Astrocyte of the spinal cord (primary cell): ENCODE results near the gene ELMO1.

Experiments used
- DNase-seq: peaks from one replicate; pipeline ENCODE4 v3.0.0; 2011; ENCODE audit warnings: low read depth, low spot score
- H3K4me3 ChIP-seq: 2 replicates; pipeline ENCODE4 v1.5.1; 2011; ENCODE audit warnings: low read depth, mild to moderate bottlenecking, low read length, moderate library complexity
- CTCF ChIP-seq: IDR thresholded peaks from 2 replicates; pipeline ENCODE4 v1.5.1; 2012; ENCODE audit warnings: low read depth, mild to moderate bottlenecking, low read length, inconsistent platforms
- in situ Hi-C: cut with HindIII; loops from 2 replicates; pipeline ENCODE4 v1.10.0; 2017; ENCODE audit warnings: low sequenced_read_pairs

ELMO1 gene

GRCh38 chr7:36863901-36864701, 584.6 kb downstream of the ELMO1 start:
- DNase-seq, result no peak
- TF ChIP-seq CTCF, result no peak
- no peak overlapping the region for H3K4me3 ChIP-seq
- in situ Hi-C loops, result no loop called here

GRCh38 chr7:36862771-36863261, 585.8 kb downstream of the ELMO1 start:
- no peak overlapping the region for H3K4me3 ChIP-seq
- DNase-seq, result no peak
- TF ChIP-seq CTCF, result no peak
- in situ Hi-C loops, result no loop called here

- in situ Hi-C loops, result no loop called here
Measured at GRCh38 chr7:36861656-36862055, 587.0 kb downstream of the ELMO1 start.

GRCh38 chr7:36860681-36861080, 588.0 kb downstream of the ELMO1 start:
- in situ Hi-C loops, result no loop called here
- H3K4me3 ChIP-seq, result no peak overlapping the region
- DNase-seq, result no peak
- no peak for TF ChIP-seq CTCF

More at GRCh38 chr7:36861656-36862055, 587.0 kb downstream of the ELMO1 start:
- no peak for TF ChIP-seq CTCF
- no peak overlapping the region for H3K4me3 ChIP-seq
- no peak for DNase-seq

- in situ Hi-C loops, result no loop called here
- no peak overlapping the region for H3K4me3 ChIP-seq
Measured at GRCh38 chr7:36855330-36855729, 593.3 kb downstream of the ELMO1 start.

GRCh38 chr7:36854652-36855051, 594.0 kb downstream of the ELMO1 start:
- DNase-seq, result no peak
- in situ Hi-C loops, result no loop called here
- no peak overlapping the region for H3K4me3 ChIP-seq
- TF ChIP-seq CTCF, result no peak

More at GRCh38 chr7:36855330-36855729, 593.3 kb downstream of the ELMO1 start:
- TF ChIP-seq CTCF, result no peak
- no peak for DNase-seq
